Measurements from ENCODE around the gene TMEM120A. TPM values are rescaled to one million over a fixed set of nuclear protein-coding genes. Genes with fewer than 3 reads are reported as not detected.
"Not testable (repeated sequence)": the region's sequence is repeated elsewhere in the genome, so short reads cannot be mapped to it uniquely, and the experiment has no call there.

TMEM120A gene
- total RNA-seq, 1 experiment from 2014 or later, result 18.9 TPM

- TF ChIP-seq EZH2 (IDR thresholded peaks at IDR 0.05; ENCODE audit: borderline replicate concordance, low read depth, low read length, poor library complexity, severe bottlenecking), result no peak
- TF ChIP-seq CTCF (conservative IDR thresholded peaks at IDR 0.05; ENCODE audit: low read depth, low read length), result no peak
- DNase-seq (ENCODE audit: low spot score), result no peak
- intact Hi-C loops (cut with micrococcal nuclease; ENCODE audit: unreplicated experiment), result no loop called here
- Histone ChIP-seq H3K27me3 (replicated peaks; ENCODE audit: insufficient read depth, low read depth, low read length, poor library complexity) (no peaks in the 10 kb centered on the region), H3K4me3 (ENCODE audit: low read depth, low read length, poor library complexity, severe bottlenecking) (no peak overlapping the region), H3K27ac (ENCODE audit: low read depth, low read length, poor library complexity, severe bottlenecking) (no peak overlapping the region), H3K4me1 (ENCODE audit: insufficient read depth, low read length, poor library complexity, severe bottlenecking) (no peaks in the 10 kb centered on the region), H3K36me3 (ENCODE audit: insufficient read depth, low read length, poor library complexity, severe bottlenecking) (peaks cover 5% of the 10 kb centered on the region), H3K9me3 (ENCODE audit: low read depth, low read length, poor library complexity, severe bottlenecking) (no peaks in the 10 kb centered on the region)
- BruUV-seq (replicated peaks), result no TSS peak
- CTCF ChIA-PET, result no interaction called here
- POLR2A ChIA-PET (ENCODE audit: low non-redundant PET), result no interaction called here
These were observed 27.8 kb upstream of the TMEM120A start for GRCh38 chr7:76022026-76022780.

GRCh38 chr7:76020031-76020714, 25.8 kb upstream of the TMEM120A start:
- POLR2A ChIA-PET (ENCODE audit: low non-redundant PET), result interaction anchor here (0.6 kb wide), 1 partner anchor 21 kb away, joined by 7 read pairs; no protein-coding TSS in a partner anchor

GRCh38 chr7:76018520-76018919, 24.1 kb upstream of the TMEM120A start:
- H3K4me3 ChIP-seq (ENCODE audit: low read depth, low read length, poor library complexity, severe bottlenecking); BruUV-seq (replicated peaks); H3K27ac ChIP-seq (ENCODE audit: low read depth, low read length, poor library complexity, severe bottlenecking); H3K4me1 ChIP-seq (ENCODE audit: insufficient read depth, low read length, poor library complexity, severe bottlenecking); CTCF ChIA-PET; DNase-seq (ENCODE audit: low spot score); H3K9me3 ChIP-seq (ENCODE audit: low read depth, low read length, poor library complexity, severe bottlenecking); H3K27me3 ChIP-seq (replicated peaks; ENCODE audit: insufficient read depth, low read depth, low read length, poor library complexity); POLR2A ChIA-PET (ENCODE audit: low non-redundant PET); H3K36me3 ChIP-seq (ENCODE audit: insufficient read depth, low read length, poor library complexity, severe bottlenecking): not testable (repeated sequence)
- intact Hi-C loops (cut with micrococcal nuclease; ENCODE audit: unreplicated experiment), result loop anchor here (2.0 kb wide), 1 partner anchor 152 kb away; no protein-coding TSS in a partner anchor

More at GRCh38 chr7:76020031-76020714, 25.8 kb upstream of the TMEM120A start:
- Histone ChIP-seq H3K9me3 (ENCODE audit: low read depth, low read length, poor library complexity, severe bottlenecking) (no peaks in the 10 kb centered on the region), H3K36me3 (ENCODE audit: insufficient read depth, low read length, poor library complexity, severe bottlenecking) (peaks cover 5% of the 10 kb centered on the region), H3K27ac (ENCODE audit: low read depth, low read length, poor library complexity, severe bottlenecking) (no peak overlapping the region), H3K4me1 (ENCODE audit: insufficient read depth, low read length, poor library complexity, severe bottlenecking) (no peaks in the 10 kb centered on the region), H3K27me3 (replicated peaks; ENCODE audit: insufficient read depth, low read depth, low read length, poor library complexity) (no peaks in the 10 kb centered on the region), H3K4me3 (ENCODE audit: low read depth, low read length, poor library complexity, severe bottlenecking) (no peak overlapping the region)
- TF ChIP-seq EZH2 (IDR thresholded peaks at IDR 0.05; ENCODE audit: borderline replicate concordance, low read depth, low read length, poor library complexity, severe bottlenecking) (no peak), CTCF (conservative IDR thresholded peaks at IDR 0.05; ENCODE audit: low read depth, low read length) (peak; percentile 93)
- intact Hi-C loops (cut with micrococcal nuclease; ENCODE audit: unreplicated experiment), result no loop called here
- CTCF ChIA-PET, result interaction anchor here (0.6 to 1.4 kb wide), 4 partner anchors 154 to 407 kb away, joined by 3 to 14 read pairs (median 4); no protein-coding TSS in a partner anchor
- BruUV-seq (replicated peaks), result no TSS peak
- DNase-seq (ENCODE audit: low spot score), result peak; percentile 71

All from A673 (cell line).